HG03432 (cell line): ENCODE measurements around the gene PLEKHD1.
"Not testable (repeated sequence)": the region's sequence is repeated elsewhere in the genome, so short reads cannot be mapped to it uniquely, and the experiment has no call there.

Experiments used
- ATAC-seq: cut with Tn5 transposase; IDR thresholded peaks from one replicate; pipeline ENCODE4 v1.9.1; 2021; ENCODE audit warnings: mild to moderate bottlenecking, moderate library complexity; ENCODE audit not compliant: unreplicated experiment

Gene PLEKHD1

DNA sequence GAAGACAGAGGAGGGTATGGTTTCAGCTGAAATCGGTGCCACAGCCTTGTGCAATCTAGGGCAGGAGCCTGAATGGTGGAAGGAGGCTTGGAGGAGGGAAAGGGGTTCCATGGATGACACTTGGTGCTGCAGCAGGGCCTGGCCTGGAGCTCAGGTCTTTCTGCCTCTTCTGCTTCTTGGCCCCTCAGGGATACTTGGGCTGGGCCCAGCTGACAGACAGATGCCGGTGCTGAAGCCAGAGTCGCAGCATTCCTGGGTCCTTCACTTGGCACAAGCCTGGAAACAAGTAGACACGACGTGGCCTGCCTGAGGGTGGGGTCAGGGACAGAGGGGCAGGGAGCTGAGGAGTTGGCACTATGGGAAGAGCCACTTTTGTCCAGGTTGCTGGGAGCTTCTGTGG lies 4.4 kb upstream of the PLEKHD1 start:
- ATAC-seq: no peak

DNA sequence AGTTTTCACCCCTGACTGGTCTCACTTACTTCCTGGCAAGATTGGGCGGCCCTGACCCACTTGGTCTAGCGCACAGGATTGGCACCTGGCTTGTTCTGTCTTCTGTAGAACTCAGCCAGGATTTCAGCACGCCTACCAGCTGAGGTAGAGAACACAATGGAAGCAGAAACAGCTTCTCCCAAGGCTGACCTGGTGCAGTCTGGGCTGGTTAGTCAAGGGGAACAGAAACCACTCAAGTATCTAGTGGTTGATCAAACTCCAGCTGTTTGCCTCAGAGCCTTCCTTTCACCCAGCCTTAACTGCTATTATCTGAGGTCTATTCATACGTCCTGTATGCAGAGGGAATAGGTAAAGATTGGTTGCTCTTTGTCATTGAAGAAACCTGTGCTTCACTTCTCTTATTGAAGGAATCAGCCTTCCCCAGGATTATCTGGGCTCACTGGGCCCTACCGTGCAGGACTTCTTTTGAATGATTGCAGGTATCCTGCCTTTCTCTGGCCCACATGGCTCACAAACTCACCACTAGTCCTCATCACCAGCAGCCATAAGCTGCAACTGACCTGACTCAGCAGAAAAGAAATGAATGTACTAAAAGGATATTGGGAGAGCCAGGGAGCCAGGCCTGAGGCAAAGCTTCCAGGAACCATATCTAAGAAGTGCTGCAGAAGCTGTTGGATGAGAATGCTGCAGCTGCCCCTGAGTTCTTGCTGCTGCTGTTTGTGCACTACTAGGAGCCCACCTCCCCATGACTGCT lies 2.5 kb upstream of the PLEKHD1 start:
- ATAC-seq: peak; percentile 95

DNA sequence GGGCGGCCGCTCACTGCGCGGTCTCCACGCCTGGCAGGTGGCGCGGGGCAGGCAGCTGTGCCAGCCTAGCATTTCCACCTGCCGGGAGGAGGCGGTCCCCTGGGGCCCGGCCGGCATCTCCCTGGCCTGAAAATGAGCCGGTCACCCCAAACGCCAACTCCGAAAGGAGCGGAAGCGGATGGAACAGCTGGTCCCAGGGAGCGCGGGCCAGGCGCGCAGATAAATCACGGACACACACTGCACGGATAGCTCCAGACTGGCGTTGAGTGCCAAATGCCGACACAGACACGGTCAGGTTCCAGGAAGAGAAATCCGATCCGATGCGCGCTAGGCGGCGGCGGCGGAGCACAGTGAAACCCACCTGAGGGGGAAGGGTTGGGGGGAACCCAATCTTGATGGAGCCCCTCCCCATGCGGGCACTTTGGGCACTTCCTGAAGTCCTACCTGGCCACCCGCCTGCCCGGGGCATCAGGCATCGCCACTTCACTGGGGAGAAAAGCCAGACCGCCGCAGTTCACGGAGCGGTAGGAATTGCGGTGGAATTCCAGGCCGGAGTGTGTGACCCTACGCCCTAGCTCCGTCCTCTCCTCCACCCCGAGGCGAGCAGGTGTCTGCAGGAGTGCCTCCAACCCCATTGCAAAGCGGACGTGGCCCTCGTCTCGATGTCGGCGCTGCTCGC lies 624 bp upstream of the PLEKHD1 start:
- no peak for ATAC-seq

DNA sequence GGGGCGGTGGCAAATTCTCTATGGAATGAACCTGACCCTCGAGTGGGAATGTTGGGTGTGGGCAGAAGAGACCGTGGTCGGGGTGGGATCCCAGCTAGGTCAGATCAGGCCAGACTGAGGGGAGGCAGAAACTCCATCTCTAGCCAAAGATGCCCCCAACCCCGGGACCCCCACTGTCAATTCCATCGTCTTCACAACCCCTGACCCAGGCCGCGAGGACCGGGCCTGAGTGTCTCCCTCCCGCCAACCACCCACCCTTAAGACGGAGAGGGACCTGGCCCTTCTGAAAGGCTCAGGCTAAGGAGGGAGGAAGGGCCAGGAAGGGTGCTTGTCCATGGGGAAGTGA lies 760 bp downstream of the PLEKHD1 start:
- no peak for ATAC-seq

DNA sequence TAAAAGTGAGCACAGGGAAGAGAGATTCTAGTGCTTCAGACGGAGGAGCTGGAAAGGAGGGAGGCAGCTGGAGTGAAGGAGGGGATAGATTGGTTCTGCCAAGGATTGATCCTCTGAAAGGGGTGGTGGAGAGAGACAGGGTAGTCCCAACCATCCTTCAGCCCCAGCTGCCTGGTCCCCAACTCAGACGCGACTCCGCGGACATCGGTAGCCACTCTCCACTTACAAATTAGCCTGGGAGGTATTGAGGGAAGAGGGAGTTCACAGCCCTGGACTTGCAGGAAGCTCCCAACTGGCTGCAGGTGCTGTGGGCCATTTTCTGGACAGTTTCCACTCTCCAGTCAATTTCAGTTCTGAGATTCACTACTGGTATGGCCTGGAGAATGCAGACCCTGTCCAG lies 1.2 kb downstream of the PLEKHD1 start:
- ATAC-seq: no peak

DNA sequence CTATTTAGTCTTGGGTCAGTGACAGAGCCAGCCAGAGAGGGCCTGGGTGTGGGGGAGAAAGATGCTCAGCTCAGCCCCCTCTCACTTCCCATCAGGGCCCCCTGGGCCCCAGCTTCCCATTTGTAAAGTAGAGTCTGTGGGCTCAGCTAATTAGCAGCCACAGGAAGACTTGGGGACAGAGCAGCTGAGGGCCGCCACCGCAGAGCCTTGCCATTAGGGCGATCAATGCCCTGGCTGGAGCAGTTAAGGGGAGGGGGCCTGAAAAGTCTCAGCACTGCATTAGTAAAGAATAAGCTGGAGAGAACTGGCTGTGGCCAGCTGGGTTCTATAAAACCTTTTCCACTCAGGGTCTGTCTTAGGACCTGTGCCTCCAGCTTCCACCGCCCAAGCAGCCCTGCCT lies 2.7 kb downstream of the PLEKHD1 start:
- ATAC-seq: no peak

DNA sequence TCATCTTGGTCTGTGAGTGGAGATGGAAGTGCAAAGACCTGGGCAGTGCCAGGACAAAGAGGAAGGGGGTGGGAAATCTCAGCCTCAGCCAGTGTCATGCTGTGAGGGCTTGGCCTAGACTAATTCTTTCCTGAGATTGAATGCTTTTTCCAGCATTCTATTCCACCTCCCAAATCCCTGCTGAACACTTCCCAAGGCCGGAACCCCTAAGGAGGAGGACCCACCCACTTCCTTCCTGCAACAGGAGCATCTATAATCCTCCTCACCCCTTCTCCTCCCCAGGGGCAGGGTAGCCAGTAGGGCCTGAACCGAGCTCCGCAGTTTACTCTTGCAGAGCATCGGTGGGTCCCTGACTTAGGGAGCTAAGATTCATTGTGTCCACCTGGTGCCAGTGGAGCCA lies 3.2 kb downstream of the PLEKHD1 start:
- ATAC-seq: no peak

DNA sequence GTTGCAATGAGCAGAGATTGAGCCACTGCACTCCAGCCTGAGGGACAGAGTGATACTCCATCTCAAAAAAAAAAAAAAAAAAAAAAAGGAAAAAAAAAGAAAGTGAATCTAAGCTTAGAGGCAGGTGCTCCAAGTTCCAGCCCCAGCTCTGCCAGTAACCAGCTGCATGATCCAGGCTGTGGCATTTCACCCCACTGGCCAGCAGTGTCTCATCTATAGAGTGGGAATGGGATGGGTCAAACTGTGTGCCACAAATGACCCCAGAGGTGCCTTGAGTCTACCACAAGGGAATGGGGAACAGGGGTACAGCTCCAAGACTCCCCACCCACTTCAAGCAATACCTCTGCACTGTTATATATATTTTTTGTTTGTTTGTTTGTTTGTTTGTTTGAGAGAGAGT lies 5.0 kb downstream of the PLEKHD1 start:
- no peak for ATAC-seq

DNA sequence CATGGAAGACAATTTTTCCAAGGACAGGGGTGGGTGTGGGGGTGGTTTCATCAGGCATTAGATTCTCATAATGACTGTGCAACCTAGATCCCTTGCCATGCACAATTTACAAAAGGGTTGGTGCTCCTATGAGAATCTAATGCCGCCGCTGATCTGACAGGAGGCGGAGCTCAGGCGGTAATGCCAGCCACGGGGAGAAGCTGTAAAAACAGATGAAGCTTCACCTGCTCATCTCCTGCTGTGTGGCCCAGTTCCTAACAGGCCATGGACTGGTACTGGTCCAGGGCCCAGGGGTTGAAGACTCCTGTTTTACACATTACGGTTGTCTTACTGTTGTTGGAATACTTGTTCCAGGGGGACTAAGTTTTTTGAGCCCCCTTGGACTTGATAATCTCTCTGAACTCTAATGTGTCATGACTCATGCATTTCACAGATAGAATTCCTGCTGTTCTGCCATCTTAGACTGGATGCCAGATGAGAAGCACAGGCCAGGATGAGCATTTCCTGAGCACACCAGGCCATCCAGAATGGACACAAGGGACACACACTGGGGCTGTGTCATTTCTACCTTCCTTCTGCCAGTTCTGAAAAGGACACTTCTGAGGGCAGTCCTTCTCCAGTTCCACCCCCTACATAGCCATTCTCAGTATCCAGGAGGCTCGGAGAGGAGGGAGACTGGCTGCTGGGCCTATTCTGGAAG lies 5.8 kb downstream of the PLEKHD1 start:
- ATAC-seq: no peak

DNA sequence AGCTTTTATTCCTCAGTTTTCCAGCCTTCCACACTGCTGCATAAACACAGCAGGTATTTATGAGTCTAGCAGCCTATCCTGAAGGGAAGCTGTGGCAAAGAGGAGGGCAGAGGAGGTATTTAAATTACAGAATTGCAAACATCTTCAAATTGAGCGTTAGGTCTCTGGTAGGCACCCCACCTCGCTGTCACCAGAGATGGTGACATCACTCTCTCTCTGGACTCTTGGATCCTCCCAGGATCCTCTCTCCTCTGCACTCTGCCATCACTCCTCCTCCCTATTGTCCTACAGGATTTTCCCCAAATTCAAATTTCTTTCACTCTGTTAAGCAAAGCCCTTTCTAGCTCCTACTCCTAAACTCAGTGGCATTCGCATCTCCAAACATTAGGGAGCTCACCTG lies 6.7 kb downstream of the PLEKHD1 start:
- no peak for ATAC-seq

DNA sequence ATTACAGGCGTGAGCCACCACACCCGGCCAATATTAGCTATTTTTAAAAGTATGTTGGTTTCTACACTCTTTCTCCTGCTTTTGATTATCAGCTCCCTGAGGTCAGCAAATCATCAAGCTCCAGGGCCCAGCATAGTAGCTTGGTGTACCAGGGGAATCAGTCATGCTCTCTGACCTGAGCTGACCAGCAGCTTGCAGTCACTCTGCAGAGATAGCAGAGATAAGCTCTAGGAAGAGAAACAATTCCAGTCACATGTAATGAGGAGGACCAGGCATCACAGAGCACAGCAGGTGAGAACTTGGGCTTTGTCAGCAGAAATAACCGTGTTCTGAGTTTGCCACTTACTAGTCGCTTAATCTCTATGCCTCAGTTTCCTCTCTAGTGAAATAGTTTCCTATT lies 8.5 kb downstream of the PLEKHD1 start:
- ATAC-seq: no peak

DNA sequence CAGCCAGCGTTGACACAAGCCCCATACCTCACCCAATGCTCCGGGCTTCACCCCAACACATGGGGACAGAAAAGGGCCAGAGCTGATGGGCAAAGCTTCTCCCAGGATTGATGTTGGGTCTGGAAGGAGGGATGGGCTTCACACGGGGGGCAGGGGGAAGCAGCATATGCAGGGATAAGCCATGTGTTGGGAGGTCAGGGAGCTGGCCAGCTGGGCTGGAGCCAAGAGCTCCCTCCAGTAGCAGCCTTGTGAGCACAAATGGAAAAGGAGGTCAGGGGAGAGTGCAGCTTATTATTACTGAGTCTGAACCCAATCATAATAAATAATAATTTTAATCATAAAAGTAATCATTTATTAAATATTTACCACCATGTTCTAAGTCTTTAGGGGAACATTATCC lies 9.3 kb downstream of the PLEKHD1 start:
- no peak for ATAC-seq

DNA sequence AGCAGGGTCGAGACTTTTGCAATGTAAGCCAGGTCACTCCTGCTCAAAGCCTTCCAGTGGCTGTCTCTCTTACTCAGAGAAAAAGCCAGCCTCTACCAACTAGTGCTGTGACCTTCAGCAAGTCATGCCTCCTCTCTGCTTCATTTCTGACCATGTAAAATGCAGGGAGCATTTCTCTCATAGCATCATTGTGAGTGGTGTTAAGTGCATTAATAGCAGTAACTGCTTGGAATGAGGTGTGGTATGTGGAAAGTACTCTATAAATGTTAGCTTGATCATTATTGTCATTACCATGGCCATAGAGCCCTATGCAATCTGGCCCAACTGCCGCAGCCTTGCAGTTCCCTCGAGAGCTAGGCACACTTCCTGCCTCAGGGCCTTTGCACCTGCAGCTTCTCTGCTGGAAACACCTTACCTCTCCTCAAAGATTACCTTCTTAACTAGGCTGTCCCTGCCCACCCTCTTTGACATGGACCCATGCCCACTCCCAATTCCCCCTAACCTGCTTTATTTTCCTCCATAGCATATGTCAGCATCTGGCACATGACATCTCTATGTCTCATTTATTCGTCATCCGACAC lies 10.9 kb downstream of the PLEKHD1 start:
- ATAC-seq: no peak

DNA sequence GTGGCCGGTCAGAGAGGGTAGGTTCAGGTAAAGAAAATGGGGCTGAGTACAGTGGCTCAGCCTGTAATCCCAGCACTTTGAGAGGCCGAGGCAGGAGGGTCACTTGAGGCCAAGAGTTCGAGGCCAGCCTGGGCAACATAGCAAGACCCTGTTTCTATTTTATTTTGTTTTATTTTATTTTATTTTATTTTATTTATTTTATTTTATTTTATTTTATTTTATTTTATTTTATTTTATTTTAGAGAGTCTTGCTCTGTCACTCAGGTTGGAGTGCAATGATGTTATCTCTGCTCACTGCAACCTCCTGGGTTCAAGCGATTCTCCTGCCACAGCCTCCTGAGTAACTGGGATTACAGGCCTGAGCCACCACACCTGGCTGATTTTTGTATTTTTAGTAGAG lies 13.3 kb downstream of the PLEKHD1 start:
- ATAC-seq: not testable (repeated sequence)

DNA sequence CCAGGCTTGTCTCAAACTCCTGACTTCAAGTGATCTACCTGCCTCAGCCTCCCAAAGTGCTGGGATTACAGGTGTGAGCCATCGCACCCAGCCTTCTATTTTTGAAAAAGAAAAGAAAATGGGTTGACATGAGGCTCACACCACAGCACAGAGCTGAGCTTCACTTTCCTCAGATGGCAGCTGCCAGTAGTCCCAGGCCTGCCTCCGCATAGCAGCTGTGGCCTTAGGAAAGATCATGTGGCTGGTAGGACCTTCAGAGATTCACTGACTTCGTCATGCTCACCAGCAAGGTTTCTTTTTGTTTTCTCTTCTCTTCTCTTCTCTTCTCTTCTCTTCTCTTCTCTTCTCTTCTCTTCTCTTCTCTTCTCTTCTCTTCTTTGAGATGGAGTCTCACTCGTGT lies 13.8 kb downstream of the PLEKHD1 start:
- ATAC-seq: not testable (repeated sequence)

DNA sequence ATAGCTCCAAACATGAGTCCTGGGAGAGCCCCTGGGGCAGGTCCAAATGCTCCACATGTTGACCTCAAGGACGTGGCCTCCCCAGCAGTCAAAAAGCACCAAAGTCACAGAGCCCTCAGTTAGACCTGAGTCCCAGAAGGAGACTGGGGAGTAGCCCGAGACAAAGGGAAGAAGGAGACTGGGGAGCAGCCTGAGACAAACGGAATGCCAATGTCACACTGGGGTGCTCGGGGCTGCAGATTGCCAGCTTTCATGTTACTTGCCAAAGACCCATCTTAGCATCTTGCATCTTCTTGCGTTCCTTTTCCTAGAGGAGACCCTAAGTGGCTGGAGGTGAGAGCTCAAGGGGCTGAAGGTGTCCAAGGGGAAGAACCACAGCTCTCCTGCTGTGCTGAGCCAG lies 14.9 kb downstream of the PLEKHD1 start:
- no peak for ATAC-seq

DNA sequence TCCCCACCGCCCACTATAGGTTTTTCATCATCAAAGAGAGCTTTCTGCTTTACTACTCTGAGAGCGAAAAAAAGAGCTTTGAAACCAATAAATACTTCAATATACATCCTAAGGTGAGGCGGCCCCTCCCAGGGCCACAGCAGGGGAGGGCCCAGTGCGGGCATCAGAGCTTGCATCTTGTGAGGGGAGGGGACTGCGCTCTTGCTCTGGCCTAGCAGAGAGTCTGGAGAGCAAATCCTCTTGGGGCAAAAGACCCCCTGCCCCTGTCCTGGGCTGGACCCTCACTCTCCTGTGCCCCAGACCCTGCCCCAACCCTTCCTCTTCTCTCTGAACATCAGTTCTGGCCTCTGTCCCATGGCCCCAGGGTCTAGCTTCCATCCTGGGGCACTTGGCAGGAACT lies 15.6 kb downstream of the PLEKHD1 start:
- ATAC-seq: no peak

DNA sequence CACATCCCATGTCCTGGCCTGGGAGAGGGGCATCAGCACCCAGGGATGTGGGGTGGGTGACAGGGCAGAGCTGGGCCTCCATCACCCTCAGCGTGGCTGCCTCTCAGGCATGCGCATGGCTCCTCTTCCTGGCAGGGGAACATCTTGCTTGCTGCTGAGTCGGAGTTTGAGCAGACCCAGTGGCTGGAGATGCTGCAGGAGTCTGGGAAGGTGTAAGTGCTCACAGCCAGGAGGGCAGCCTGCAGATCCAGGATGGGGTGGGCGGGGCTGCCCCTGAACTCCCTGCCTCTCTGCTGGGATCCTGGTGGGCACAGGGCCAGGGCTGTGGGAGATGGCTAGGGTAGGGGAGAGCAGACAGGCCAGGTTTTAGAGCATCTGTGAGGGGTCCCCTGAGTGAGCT lies 16.2 kb downstream of the PLEKHD1 start:
- no peak for ATAC-seq

DNA sequence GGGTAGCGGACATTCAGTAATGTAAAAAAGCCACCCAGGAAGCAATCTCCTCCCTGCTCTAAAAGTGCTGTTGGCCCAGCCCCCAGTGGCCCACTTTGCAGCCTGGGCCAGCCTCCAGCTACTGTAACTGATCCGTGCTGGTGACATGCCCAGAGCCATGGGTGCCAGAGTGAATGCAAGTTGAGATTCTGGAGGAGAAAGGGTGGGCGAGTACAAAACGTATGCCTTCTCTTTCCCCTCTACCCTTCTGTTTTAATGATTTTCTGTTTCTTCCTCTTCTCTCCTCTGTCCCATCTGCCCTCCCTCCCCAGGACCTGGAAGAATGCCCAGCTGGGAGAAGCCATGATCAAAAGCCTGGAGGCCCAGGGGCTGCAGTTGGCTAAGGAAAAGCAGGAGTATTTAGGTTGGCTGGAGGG lies 16.9 kb downstream of the PLEKHD1 start:
- ATAC-seq: no peak

DNA sequence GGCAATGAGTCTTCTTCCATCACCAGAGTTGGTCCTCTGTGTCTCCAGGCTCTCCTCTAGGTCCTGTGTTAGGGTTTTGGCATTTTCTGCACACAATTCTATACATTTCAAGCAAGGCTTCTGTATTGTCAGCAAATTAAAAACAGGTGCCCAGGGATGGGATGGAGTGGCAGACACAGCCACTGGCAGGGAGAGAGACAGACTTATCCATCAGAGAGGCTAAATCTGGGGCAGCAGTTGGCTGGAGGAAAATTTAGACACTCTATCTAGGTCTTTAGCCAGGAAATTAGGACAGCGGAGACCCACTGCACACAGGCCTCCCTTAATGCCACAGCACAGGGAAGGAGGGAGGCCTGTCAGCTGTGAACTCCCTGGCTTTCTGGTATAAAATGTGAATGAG lies 20.2 kb downstream of the PLEKHD1 start:
- no peak for ATAC-seq

DNA sequence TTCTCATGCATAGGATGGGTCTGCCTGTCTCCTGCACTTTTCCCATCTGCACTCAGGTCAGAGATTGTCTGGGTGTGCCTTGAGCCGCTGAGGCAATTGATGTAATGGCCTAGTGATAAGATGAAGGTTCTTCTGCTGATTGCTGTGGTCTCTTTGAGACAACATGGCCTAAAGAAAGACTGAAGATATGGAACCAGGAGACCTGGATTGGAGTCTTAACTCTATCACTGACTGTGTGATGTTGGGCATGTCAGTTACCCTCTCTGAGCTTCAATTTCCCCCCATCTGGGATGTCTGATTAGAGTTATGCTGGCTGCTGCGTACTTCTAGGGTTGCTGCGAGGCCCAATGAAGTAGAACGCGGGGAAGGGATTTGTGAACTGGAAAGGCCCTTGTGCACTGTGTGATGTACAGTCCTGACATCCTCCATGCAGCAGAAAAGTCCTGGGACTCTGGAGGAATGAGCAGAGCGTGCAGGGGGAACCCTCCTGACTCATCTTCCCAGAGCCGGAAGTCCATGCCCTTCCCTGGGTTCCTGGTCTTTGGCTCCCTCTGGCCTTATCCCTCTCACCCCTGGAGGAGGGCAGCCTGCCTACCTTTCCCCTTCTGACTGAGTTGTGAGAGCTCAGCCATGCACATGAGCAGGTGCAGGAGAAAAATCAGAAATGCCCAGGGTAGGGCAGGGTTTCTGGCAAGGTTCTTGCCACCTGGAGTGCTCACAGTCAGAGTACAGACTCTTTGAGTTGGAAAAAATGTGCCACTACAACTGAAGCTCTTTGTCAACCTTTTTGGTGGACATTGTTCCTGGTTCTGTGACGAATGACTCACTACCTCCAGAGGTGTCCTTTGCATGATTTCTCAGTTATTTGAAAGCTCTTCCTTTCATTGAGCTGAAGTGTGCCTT lies 21.1 kb downstream of the PLEKHD1 start:
- no peak for ATAC-seq
